Myometrial cell (primary cell): Measurements from ENCODE around the gene PLA2R1. TPM values are rescaled to one million over a fixed set of nuclear protein-coding genes. Genes with fewer than 3 reads are reported as not detected.

Experiments used
- total RNA-seq: library from RNA; depleted of rRNA; stranded (reverse); fragments of >200 nt; gene quantifications from 2 replicates; pipeline ENCODE4 v1.2.3, GENCODE V29; 2015

Gene PLA2R1
- 5.1 and 5.5 TPM in 2 replicates for total RNA-seq

GRCh38 chr2:160062292-160063005, at the start of gene PLA2R1:
PLA2R1 (minus strand) TSS chr2:160062615; CDS start chr2:160062403, 212 bp downstream.

GRCh38 chr2:159904127-159904958, 158.1 kb downstream of the PLA2R1 start, which contains the start of gene LY75:
LY75 (minus strand) TSS chr2:159904756.

Other genes with a start within 250 kb of the PLA2R1 start
- gene LY75, start 157.9 kb downstream of the PLA2R1 start, total RNA-seq, result 0.53 and 0.58 TPM in 2 replicates
- not detected in 2 replicates for gene ITGB6, start 137.7 kb upstream of the PLA2R1 start, total RNA-seq